IPS-18a (cell line): Measurements from ENCODE around the gene LHX4.

Source experiments
- H3K27ac ChIP-seq: one replicate; pipeline ENCODE4 v1.5.1; 2013; ENCODE audit warnings: low read length
- H3K27me3 ChIP-seq: one replicate; pipeline ENCODE4 v1.6.1; 2013; ENCODE audit warnings: mild to moderate bottlenecking, low read length; ENCODE audit not compliant: control insufficient read depth, insufficient read depth
- H3K36me3 ChIP-seq: one replicate; pipeline ENCODE4 v1.6.1; 2013; ENCODE audit warnings: low read depth, low read length; ENCODE audit not compliant: control insufficient read depth
- H3K4me1 ChIP-seq: one replicate; pipeline ENCODE4 v1.6.1; 2013; ENCODE audit warnings: low read depth, low read length; ENCODE audit not compliant: control insufficient read depth
- H3K4me3 ChIP-seq: one replicate; pipeline ENCODE4 v1.5.1; 2013; ENCODE audit warnings: low read length
- H3K9ac ChIP-seq: one replicate; pipeline ENCODE4 v1.6.1; 2013; ENCODE audit warnings: mild to moderate bottlenecking, low read length, moderate library complexity
- H3K9me3 ChIP-seq: one replicate; pipeline ENCODE4 v1.6.1; 2013; ENCODE audit warnings: low read depth, low read length; ENCODE audit not compliant: control insufficient read depth

Gene LHX4

GRCh38 chr1:180230791-180231505 lies 884 bp downstream of the LHX4 start:
- Histone ChIP-seq H3K9ac (peak overlapping the region; percentile 52), H3K36me3 (no peaks in the 10 kb centered on the region), H3K27ac (no peak overlapping the region), H3K27me3 (peaks cover 93% of the 10 kb centered on the region), H3K4me3 (peak overlapping the region; percentile 80), H3K4me1 (peaks cover 23% of the 10 kb centered on the region), H3K9me3 (no peaks in the 10 kb centered on the region)

GRCh38 chr1:180231506-180231921 lies 1.4 kb downstream of the LHX4 start:
- H3K4me3 ChIP-seq = peak overlapping the region; percentile 80
- H3K9me3 ChIP-seq = no peaks in the 10 kb centered on the region
- H3K4me1 ChIP-seq = peaks cover 27% of the 10 kb centered on the region
- H3K36me3 ChIP-seq = no peaks in the 10 kb centered on the region
- no peak overlapping the region for H3K27ac ChIP-seq
- H3K9ac ChIP-seq = peak overlapping the region; percentile 25
- peaks cover 93% of the 10 kb centered on the region for H3K27me3 ChIP-seq

- Histone ChIP-seq H3K27me3 (peaks cover 93% of the 10 kb centered on the region), H3K9me3 (no peaks in the 10 kb centered on the region), H3K4me3 (peak overlapping the region; percentile 80), H3K9ac (no peak overlapping the region), H3K4me1 (peaks cover 32% of the 10 kb centered on the region), H3K27ac (no peak overlapping the region), H3K36me3 (no peaks in the 10 kb centered on the region)
These were observed 1.9 kb downstream of the LHX4 start for GRCh38 chr1:180231936-180232335.

DNA sequence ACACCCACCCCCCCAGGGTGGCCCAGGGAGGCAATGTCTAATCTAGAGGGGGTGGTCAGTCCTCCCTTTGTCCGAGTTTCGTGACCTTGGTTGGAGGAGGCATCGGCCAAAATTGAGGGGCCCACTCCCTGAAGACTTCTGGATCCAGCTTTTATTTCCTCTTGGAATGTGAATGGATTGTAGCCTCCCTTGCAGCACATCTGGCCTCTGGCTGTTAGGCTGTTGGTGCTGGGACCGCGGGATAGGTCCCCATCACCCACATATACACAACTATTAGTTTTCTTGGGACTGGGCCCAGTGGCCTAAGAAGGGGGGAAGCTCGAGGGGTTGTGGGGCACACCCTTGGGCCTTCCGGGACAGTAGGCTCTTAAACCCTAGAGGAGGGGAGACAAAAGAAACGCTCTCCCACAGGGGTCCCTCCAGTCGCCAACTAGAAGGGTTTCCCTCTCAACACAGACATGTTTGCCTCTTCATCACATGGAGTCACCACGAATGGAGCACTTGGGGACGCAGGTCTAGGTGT lies 2.5 kb downstream of the LHX4 start:
- Histone ChIP-seq H3K4me1 (peaks cover 38% of the 10 kb centered on the region), H3K9ac (no peak overlapping the region), H3K9me3 (no peaks in the 10 kb centered on the region), H3K27me3 (peaks cover 93% of the 10 kb centered on the region), H3K27ac (no peak overlapping the region), H3K4me3 (peak overlapping the region; percentile 80), H3K36me3 (no peaks in the 10 kb centered on the region)

DNA sequence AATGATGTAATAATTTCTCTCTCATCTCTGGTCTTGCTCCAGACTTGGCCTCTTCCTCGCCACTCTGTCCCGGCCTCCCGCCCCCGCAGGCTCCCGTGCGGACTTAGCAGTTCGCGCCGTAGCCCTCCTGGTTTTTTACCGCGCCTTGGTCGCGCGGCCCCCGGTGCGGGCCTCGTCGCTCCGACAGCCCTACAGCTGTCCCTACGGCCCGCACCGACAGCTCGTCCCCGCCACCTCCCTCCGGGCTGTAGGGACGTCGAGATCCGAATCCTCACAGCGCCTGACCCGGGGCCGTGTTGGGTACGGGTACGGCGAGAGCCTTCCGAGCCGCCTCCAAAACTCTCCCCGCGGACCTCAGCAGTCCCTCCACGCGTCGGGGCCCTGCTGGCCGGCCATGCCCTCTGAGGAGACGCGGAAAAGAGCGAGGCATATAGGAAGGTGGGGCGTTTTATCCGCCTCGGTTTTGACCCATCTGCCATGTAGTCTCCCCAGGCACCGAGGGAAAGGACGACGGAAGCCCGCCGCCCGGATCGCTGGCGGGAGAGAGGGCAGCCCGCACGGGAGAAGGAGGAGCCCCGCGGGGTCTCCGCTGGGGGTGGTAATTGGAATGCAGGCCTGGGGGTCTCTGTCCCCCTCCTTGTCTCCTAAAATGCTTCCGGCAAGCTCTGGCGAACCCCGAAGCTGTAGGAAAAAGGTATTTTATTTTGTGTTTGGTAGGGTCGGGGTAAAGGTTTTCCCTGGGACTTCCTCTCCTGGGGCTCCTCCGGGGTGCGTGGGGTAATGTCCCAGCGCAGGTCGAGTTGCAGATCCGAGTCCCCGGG lies 3.3 kb downstream of the LHX4 start:
- peaks cover 93% of the 10 kb centered on the region for H3K27me3 ChIP-seq
- no peak overlapping the region for H3K27ac ChIP-seq
- no peaks in the 10 kb centered on the region for H3K9me3 ChIP-seq
- no peak overlapping the region for H3K9ac ChIP-seq
- H3K4me3 ChIP-seq = peak overlapping the region; percentile 80
- H3K4me1 ChIP-seq = peaks cover 46% of the 10 kb centered on the region
- H3K36me3 ChIP-seq = no peaks in the 10 kb centered on the region

DNA sequence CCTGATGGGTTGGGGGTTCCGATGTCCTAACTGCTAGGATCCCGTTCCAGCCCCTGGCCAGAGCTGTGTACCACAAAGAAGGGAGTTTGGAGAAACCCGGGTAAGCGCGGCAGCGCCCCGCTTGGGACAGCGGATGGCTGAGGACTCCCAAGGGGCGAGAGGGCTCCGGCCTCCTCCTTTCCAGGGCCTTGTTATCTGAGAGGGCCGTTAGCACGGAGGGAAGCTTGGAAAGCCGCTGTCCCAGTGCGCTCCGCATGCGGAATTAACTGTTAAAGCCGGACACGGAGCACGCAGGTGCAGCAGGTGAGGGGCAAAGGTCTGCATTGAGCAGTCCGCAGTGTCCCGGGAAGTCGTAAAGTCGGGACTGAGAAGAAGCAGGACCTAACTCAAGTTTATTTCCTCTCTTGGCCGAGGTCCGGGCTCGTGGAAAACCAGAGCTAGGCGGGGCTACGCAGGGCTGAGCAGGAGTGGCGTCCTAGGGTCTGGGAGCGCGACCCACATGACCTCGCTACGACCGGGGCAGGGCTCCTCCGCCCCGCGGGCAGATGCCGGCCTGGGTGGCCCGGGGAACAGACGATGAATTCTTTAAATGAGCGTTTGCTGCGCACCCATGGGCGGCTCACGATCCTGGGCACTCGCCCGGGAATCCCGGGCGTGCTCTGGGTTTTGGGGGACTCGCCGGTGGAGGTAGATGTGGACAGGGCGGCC lies 4.5 kb downstream of the LHX4 start:
- Histone ChIP-seq H3K9ac (no peak overlapping the region), H3K27me3 (peaks cover 91% of the 10 kb centered on the region), H3K4me3 (peak overlapping the region; percentile 53), H3K4me1 (peaks cover 58% of the 10 kb centered on the region), H3K9me3 (no peaks in the 10 kb centered on the region), H3K36me3 (no peaks in the 10 kb centered on the region), H3K27ac (no peak overlapping the region)

DNA sequence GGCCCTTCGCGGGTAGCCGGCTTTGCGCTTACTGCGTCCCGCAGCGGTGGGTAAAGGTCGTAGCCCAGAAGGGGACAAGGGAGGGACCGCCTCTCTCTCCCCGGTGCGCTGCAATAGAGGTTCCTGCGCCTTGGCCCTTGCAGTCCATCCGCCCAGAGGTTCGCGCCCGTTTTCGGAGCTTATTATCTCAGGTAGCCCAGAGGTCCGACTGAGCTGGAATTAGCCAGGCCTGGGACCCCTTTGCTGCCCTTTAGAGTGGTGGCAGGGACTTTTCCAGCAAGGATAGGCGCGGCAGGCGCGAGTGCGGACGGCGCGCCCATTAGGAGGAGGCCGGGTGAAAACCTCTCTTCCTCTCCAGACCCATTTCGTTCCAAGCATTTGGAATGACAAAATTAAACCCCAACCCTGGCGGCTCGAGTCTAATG lies 5.0 kb downstream of the LHX4 start:
- Histone ChIP-seq H3K4me1 (peaks cover 61% of the 10 kb centered on the region), H3K27me3 (peaks cover 91% of the 10 kb centered on the region), H3K4me3 (peak overlapping the region; percentile 53), H3K9ac (no peak overlapping the region), H3K9me3 (no peaks in the 10 kb centered on the region), H3K27ac (no peak overlapping the region), H3K36me3 (no peaks in the 10 kb centered on the region)

GRCh38 chr1:180235502-180236239 lies 5.6 kb downstream of the LHX4 start:
- peak overlapping the region; percentile 53 for H3K4me3 ChIP-seq
- H3K36me3 ChIP-seq = no peaks in the 10 kb centered on the region
- H3K4me1 ChIP-seq = peaks cover 64% of the 10 kb centered on the region
- no peaks in the 10 kb centered on the region for H3K9me3 ChIP-seq
- H3K9ac ChIP-seq = no peak overlapping the region
- no peak overlapping the region for H3K27ac ChIP-seq
- peaks cover 91% of the 10 kb centered on the region for H3K27me3 ChIP-seq

DNA sequence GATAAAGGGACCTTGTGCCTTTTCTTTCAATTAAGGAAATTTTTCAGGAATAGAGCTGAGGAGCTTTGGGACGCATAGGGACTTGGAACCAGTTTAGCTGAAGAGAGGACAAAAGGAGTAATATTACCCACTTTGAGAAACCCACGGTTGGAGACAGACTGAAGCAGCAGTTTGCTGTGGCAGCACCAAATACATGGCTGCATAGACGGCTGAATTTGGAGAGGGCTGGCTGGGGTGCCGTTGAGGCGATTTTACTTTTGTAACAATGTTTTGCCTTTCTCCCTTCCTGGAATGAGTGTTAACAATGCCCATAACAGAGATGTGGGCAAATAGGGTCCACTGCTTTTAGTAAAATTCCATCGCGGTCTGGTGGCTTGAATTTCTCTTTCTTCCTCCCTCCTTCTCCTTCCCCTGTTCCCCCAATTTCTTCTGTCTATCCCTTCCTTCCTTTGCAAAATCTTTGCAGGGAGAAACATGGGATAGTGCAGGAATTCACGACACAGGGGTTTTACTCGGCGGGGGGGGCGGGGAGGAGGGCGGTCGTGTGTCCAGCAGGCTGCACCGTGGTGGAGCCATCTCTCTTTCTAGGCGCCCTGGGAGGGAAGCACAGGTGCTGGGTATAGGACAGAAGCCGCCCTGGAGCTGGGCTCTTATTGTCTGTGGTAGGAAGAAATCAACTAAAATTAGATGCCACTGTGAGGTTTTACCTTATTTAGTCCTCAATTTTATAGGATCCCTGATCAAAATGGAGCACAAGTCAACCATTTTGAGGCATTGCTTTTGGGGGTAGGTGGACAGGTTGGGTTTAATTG lies 6.8 kb downstream of the LHX4 start:
- Histone ChIP-seq H3K36me3 (no peaks in the 10 kb centered on the region), H3K27ac (no peak overlapping the region), H3K9me3 (no peaks in the 10 kb centered on the region), H3K9ac (no peak overlapping the region), H3K4me1 (peaks cover 72% of the 10 kb centered on the region), H3K4me3 (peak overlapping the region; percentile 53), H3K27me3 (peaks cover 85% of the 10 kb centered on the region)

DNA sequence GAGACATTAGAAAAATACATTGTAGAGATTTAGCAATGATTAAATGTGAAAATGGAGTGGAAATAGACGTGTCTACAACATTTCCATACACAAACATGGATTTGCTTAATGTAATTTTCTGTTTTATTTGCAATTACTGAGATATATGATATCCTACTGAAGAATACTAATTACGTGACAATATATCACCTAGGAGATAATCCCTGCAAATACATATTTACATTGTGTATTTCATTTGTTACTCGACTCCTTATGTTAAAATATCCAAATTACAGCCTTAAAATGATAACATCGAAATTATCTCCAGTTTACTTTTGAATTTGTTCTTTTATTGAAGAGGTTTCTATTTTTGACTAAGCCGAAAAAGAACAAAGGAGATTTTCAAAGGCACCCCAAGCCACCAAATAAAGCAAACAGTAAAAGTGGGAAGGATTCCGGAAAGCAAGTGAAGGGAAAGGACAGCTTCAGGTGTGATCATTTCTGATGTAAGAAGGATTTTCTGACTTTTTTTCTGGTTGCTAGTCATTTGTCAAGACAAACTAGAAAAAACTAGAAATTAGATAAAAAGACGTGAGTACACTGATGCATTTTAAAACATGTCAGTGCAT lies 7.9 kb downstream of the LHX4 start:
- H3K4me3 ChIP-seq = peak overlapping the region; percentile 53
- no peaks in the 10 kb centered on the region for H3K9me3 ChIP-seq
- no peak overlapping the region for H3K27ac ChIP-seq
- peak overlapping the region; percentile 46 for H3K9ac ChIP-seq
- H3K4me1 ChIP-seq = peaks cover 72% of the 10 kb centered on the region
- H3K27me3 ChIP-seq = peaks cover 74% of the 10 kb centered on the region
- no peaks in the 10 kb centered on the region for H3K36me3 ChIP-seq
